T-helper 9 cell (primary cell): Measurements from ENCODE around the gene GSTM2.

Experiments used
- DNase-seq: peaks from one replicate; pipeline ENCODE4 v3.0.0-alpha.2; 2020

GSTM2 gene

GRCh38 chr1:109630081-109630897 lies 37.6 kb upstream of the GSTM2 start:
- DNase-seq = peak; percentile 49

- no peak for DNase-seq
Measured at GRCh38 chr1:109630898-109631512, 36.9 kb upstream of the GSTM2 start.

DNA sequence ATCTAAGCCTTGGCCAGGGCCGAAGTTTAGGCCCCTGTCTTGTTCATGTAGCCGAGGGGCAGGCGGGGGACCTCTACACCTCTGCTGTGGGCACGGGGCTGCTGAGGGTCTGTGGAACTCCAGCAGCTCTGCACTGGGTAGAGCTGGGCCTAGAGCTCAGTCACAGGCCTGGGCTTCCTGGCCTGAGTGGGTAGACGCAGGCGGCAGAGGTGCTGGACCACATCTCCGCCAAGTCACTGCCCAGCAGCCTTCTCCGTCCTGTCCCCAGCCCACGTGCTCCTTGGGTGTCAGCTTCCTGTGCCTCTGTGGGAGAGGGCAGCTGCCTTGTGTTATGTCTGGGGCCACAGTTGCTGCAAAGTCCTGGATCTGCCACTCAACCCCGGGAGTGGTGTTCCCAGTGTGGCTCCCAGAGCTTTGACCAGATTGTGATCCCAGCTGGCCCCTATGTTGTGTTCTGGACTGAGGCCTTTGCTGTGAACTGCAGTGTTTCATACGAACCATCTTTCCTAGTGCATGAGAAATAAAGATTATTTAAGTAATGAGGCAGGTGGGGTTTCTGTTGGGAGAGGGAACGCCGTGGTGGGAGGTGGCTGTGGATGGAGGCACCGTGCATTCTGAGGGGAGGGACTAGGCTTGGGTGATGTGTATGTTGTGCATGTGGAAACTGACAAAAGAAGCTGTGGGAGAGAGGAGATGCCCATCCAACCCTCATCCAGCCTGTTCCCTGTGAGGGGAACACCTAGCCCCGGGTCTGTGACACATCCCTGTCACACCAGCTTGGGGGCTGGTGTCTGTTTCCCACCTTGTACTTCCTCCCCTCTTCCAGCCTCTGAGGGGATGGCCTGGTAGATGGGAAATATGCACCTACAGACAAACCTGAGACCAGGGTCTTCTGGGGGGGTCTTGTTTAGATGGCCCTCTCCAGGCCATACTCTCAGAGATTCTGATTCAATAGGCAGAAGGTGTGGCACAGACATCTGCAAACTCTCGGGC lies 36.0 kb upstream of the GSTM2 start:
- DNase-seq = no peak

GRCh38 chr1:109632671-109633346 lies 35.0 kb upstream of the GSTM2 start:
- no peak for DNase-seq

GRCh38 chr1:109634292-109634691 lies 33.6 kb upstream of the GSTM2 start:
- no peak for DNase-seq

GRCh38 chr1:109634771-109635750 lies 32.8 kb upstream of the GSTM2 start:
- DNase-seq = no peak

DNA sequence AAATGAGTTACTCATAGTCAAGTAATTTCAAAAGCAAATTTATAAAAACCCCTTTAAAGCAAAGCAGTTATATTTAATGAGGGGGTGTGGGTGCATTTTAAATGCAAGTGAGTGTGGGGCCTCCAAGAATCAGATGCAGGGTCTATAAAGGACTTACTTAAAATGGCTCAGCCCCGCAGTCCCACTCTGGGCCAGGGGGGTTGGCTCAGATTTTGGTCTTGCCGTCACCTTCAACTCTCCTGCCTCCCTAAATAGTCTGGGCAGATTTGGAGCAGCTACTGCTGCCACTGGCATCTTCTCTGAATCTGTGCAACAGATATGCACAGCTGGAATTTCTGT lies 32.0 kb upstream of the GSTM2 start:
- no peak for DNase-seq

- DNase-seq = no peak
Measured at GRCh38 chr1:109636201-109636952, 31.5 kb upstream of the GSTM2 start.

GRCh38 chr1:109637446-109637845 lies 30.4 kb upstream of the GSTM2 start:
- DNase-seq = no peak

DNA sequence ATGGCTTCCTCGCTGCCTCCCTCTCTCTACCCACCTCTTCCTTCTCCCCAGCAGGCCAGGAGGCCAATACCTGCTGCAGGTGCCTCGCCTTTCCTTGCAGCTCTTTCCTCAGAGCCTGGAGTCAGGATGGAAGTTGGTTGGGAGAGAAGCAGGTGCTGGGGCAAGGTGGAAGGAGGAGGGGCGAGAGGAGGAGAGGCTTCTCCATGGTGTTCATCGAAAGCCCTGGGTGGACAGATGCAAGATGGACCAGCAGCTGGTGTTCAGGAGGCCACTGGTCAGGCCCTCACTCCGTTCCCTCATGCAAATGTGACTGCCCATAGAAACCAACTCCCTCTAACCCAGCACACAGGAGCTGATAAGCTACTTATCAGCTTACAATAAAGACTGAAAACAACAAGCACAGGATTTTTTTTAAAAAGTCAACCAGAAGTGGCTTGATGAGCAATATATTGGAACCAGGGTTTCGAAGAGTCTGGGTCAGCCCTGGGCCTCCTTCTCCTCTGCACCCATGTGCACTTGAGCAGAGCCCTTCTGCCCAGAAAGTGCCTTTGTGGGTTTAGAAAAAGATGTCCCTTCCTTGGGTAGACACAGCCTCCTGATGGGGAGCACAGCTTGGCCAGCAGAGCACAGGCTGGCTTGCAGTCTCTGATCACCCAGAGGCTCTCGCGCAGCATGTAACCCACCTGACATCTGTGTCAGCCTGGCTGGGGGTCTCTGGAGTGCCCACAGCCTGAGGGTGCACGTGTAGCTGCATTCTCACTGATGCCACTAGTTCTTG lies 28.6 kb upstream of the GSTM2 start:
- DNase-seq = no peak

DNA sequence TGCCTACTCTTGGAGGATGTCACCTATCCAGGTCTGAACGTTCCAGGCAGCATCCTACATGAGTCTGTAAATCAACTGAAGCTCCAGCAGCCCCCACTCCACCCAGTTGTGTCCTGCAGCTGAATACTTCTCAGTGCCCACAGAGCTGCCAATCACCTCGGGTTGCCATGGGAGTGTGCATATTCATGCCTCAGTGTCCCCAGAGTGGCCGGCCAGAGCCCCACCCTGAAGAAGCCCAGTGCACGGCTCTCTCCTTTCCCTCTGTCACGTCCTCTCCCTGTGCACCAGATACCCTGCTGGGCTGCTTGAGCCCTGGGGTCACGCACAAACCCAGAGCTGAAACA lies 28.0 kb upstream of the GSTM2 start:
- DNase-seq = no peak

- DNase-seq = peak; percentile 93
Measured at GRCh38 chr1:109640285-109640865, 27.5 kb upstream of the GSTM2 start.

DNA sequence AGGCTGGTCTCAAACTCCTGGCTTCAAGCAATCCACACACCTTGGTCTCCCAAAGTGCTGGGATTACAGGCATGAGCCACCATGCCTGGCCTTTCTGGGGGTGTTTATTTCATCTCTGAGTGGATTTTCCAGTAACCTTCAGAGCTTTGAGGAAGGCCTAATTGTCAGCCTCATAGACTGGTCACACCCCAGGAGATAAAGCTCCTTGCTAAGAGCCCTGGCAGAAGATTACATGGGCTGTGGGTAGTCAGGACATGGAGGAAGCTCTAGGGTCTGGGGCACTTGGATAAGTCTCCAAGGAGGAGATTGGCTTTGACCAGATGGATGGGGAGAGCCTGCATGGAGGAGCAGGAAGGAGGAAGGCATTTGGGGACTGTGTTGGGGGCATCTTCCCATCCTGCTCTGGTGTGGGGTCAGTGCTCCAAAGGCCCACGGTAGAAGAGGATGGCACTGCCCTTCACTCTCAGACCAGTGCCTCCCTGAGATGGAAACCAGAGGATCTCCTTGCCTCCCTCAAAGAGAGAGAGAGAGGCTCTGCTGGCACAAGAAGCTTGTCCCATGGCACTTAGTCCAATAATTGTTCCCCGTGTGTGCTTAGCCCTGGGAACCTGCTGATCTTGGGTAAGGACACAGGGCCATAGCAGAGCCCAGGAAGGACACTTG lies 26.6 kb upstream of the GSTM2 start:
- no peak for DNase-seq

- no peak for DNase-seq
Measured at GRCh38 chr1:109641861-109642260, 26.0 kb upstream of the GSTM2 start.

DNA sequence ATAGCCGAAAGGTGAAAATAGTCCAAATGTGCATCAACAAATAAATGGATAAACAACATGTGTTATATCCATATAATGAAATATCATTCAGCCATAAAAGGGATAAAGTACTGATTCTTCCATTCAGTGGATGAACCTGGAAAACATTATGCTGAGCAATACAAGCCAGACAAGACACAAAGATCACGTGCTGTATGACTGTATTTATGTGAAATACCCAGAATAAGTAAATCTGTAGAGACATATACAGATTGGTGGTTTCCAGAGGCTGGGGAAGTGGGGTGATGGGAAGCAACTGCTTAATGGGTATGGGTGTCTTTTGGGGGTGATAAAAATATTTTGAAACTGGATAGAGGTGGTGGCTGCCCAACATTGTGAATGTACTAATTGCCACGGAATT lies 25.2 kb upstream of the GSTM2 start:
- no peak for DNase-seq

- DNase-seq = peak; percentile 84
Measured at GRCh38 chr1:109643385-109644230, 24.2 kb upstream of the GSTM2 start.

- no peak for DNase-seq
Measured at GRCh38 chr1:109644670-109645069, 23.2 kb upstream of the GSTM2 start.

DNA sequence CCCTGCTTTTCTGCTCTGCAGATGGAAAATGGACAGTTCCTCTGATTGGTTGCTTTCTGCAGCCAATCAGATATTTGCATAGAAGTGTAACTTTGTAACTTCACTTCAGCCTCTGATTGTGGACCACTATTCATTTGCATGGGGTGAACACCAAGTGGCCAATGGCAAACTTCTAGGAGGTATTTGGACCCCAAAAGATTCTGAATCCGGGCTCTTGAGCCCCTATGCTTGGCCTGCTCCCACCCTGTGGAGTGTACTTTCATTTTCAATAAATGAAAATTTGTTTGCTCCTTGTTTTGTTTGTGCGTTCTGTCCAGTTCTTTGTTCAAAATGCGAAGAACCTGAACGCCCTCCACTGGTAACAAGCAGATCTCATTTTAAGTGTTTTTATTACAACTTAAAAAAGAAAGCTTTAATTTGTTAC lies 18.4 kb upstream of the GSTM2 start:
- DNase-seq = no peak
